Effector memory CD8-positive, alpha-beta T cell (primary cell): ENCODE measurements around the gene SSH2.
"Not testable (repeated sequence)": the region's sequence is repeated elsewhere in the genome, so short reads cannot be mapped to it uniquely, and the experiment has no call there.

Source experiments
- ATAC-seq: fragments of 150-1000 bp; cut with Tn5 transposase; replicated peaks from 2 replicates; pipeline ENCODE4 v1.10.0; 2021; ENCODE audit warnings: mild to moderate bottlenecking, moderate library complexity
- DNase-seq, 3 experiments: peaks; one replicate each; pipeline ENCODE4 v3.0.0; 2021
- H3K27ac Mint-ChIP-seq, 2 donors: one replicate each; pipeline ENCODE4 v1.8.0; 2022; ENCODE audit warnings: mild to moderate bottlenecking in 2 of 2, mixed read lengths in 2 of 2, moderate library complexity in 2 of 2
- H3K27me3 Mint-ChIP-seq, 2 donors: one replicate each; pipeline ENCODE4 v1.8.0; 2022; ENCODE audit warnings: mixed read lengths in 2 of 2
- H3K36me3 Mint-ChIP-seq: one replicate; pipeline ENCODE4 v1.8.0; 2022; ENCODE audit warnings: mild to moderate bottlenecking, moderate library complexity, mixed read lengths; ENCODE audit not compliant: insufficient read depth
- H3K4me1 Mint-ChIP-seq, 2 donors: one replicate each; pipeline ENCODE4 v1.8.0; 2022; ENCODE audit warnings: low read depth in 2 of 2, mixed read lengths in 2 of 2
- H3K4me3 Mint-ChIP-seq, 2 donors: one replicate each; pipeline ENCODE4 v1.8.0; 2022; ENCODE audit warnings: mild to moderate bottlenecking in 2 of 2, mixed read lengths in 2 of 2, moderate library complexity in 2 of 2
- H3K9me3 Mint-ChIP-seq, 2 donors: one replicate each; pipeline ENCODE4 v1.8.0; 2022; ENCODE audit warnings: mixed read lengths in 2 of 2

SSH2 gene

DNA sequence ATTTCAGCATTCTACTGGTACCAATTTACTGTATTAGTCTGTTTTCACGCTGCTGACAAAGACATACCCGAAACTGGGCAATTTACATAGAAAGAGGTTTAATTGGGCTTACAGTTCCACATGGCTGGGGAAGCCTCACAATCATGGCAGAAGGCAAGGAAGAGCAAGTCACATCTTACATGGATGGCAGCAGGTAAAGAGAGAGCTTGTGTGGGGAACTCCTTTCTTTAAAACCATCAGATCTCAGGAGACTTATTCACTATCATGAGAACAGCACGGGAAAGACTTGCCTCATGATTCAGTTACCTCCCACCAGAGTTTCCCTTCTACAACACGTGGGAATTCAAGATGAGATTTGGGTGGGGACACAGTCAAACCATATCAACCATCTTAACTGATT lies 72.9 kb downstream of the SSH2 start:
- not testable (repeated sequence) for ATAC-seq, H3K27me3 Mint-ChIP-seq, H3K36me3 Mint-ChIP-seq, H3K9me3 Mint-ChIP-seq, DNase-seq, H3K4me3 Mint-ChIP-seq
- Mint-ChIP-seq H3K27ac (peak overlapping the region in 1 of 2 donors; percentile 52), H3K4me1 (peaks cover 6 to 14% of the 10 kb centered on the region in 2 donors)

GRCh38 chr17:29855686-29856085 lies 74.3 kb downstream of the SSH2 start:
- H3K27me3 Mint-ChIP-seq, result no peaks in the 10 kb centered on the region
- H3K27ac Mint-ChIP-seq, result no peak overlapping the region
- no peak overlapping the region for H3K4me3 Mint-ChIP-seq
- DNase-seq (no peak), ATAC-seq (no peak)
- H3K4me1 Mint-ChIP-seq, result peaks cover 6 to 14% of the 10 kb centered on the region in 2 donors
- no peaks in the 10 kb centered on the region for H3K9me3 Mint-ChIP-seq
- no peaks in the 10 kb centered on the region for H3K36me3 Mint-ChIP-seq

DNA sequence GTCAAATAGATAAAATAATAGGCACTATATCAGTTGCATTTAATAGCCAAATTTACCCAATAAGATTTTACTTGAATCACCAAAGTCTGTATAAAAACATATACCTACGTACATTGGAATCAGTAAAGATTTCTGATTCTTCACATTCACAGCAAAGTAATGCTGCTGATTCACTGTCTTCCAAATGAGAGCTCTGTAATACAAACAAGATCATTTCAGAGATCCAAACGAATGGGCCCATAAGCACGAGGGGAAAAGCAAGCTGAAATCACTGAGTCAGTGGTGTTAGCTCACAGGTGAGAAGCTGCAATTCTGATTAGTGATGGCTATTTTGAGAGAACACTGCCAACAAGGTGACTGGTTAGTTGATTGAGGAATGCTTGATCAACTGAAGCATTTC lies 81.3 kb downstream of the SSH2 start:
- Mint-ChIP-seq H3K9me3 (no peaks in the 10 kb centered on the region), H3K4me3 (no peak overlapping the region), H3K27me3 (no peaks in the 10 kb centered on the region), H3K27ac (no peak overlapping the region), H3K4me1 (peaks cover 0 to 3% of the 10 kb centered on the region in 2 donors), H3K36me3 (no peaks in the 10 kb centered on the region)
- no peak for ATAC-seq
- DNase-seq, result no peak

DNA sequence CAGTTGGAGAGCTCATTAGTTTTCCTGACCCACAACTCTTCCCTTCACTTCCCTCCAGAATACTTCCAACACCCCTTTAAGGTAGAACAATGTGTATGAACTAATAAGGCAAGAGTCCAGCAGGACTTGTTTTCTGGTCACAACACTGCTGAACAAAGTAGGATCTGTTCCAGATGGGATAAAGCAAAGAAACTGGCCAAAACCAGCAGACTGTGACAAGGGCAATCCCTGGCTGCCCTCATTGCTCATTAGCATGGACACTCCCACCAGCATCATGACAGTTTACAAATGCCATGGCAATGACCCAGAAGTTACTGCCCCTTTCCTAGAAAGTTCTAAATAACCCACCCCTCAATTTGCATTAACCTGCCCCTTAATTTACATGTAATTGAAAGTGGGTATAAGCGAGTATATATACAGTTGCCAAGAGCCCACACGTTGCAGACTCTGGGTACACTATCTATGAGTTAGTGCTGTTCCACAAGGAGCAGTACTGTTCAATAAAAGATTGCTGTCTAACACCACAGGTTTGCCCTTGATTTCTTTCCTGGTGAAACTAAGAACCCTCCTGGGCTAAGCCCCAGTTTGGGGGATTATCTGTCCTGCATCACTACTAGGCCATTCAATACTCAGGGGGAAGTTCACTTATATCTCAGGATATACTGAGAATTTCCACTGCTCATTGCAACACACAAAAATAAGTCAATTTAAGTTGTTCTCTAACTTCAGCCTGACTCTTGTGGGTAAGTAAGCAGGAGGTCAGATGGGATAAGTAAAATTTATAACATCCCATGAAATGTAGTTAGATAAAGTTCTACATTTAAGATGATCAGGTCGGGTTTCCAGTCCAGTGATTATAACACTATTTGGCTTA lies 82.3 kb downstream of the SSH2 start:
- DNase-seq, result no peak
- Mint-ChIP-seq H3K36me3 (no peaks in the 10 kb centered on the region), H3K4me3 (no peak overlapping the region), H3K27ac (peak overlapping the region in 1 of 2 donors; percentile 38), H3K4me1 (peaks cover 0 to 3% of the 10 kb centered on the region in 2 donors), H3K27me3 (no peaks in the 10 kb centered on the region), H3K9me3 (no peaks in the 10 kb centered on the region)
- no peak for ATAC-seq

DNA sequence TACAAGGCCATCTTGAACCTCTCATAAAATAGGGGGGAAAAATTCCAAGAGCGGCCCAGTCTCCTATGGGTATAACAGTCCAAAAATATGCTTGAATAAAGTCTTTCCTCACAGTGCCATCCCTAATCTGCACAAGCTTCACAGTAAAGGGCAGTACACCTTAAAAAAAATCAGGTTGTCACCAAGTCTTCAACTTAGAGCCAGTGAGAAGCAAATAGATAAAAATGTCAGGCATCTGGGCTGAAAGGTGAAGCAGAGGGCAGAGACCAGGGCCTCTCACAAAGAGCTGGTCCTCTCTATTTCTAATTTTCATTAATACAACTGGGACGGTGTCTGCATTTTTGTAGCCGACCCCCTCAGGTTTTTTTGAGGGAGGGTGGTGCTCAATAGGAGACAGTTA lies 82.9 kb downstream of the SSH2 start:
- no peak overlapping the region for H3K27ac Mint-ChIP-seq

DNA sequence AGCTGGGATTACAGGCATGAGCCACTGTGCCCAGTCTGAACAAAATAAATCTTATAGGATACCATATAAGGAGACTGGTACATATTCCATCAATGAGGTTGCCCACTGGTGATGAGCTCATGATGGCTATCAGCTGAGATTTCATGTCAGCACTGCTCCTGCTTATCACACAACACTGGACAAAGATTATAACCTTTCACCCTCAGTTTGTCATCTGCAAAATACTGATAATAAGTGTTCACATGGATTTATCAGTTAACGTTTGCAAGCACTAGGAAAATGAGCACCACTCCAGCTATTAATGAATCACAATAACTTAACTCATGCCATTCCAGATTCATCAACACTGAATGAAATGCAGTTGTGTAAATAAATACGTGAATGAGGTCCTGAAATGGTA lies 83.7 kb downstream of the SSH2 start:
- DNase-seq, result no peak
- no peak for ATAC-seq
- H3K9me3 Mint-ChIP-seq, result no peaks in the 10 kb centered on the region
- no peak overlapping the region for H3K4me3 Mint-ChIP-seq
- peaks cover 0 to 3% of the 10 kb centered on the region in 2 donors for H3K4me1 Mint-ChIP-seq
- no peak overlapping the region for H3K27ac Mint-ChIP-seq
- peaks cover 3% of the 10 kb centered on the region for H3K36me3 Mint-ChIP-seq
- H3K27me3 Mint-ChIP-seq, result no peaks in the 10 kb centered on the region

More for the DNA sequence above, 82.9 kb downstream of the SSH2 start:
- Mint-ChIP-seq H3K4me3 (no peak overlapping the region), H3K9me3 (no peaks in the 10 kb centered on the region), H3K27me3 (no peaks in the 10 kb centered on the region), H3K36me3 (no peaks in the 10 kb centered on the region), H3K4me1 (peaks cover 0 to 3% of the 10 kb centered on the region in 2 donors)
- no peak for DNase-seq
- ATAC-seq, result no peak

GRCh38 chr17:29844339-29845048 lies 85.5 kb downstream of the SSH2 start:
- no peak for DNase-seq
- peak overlapping the region in 1 of 2 donors; percentile 42 for H3K27ac Mint-ChIP-seq
- ATAC-seq, result no peak
- H3K36me3 Mint-ChIP-seq, result peaks cover 4% of the 10 kb centered on the region
- H3K4me3 Mint-ChIP-seq, result no peak overlapping the region
- H3K9me3 Mint-ChIP-seq, result no peaks in the 10 kb centered on the region
- H3K4me1 Mint-ChIP-seq, result peaks cover 0 to 3% of the 10 kb centered on the region in 2 donors
- no peaks in the 10 kb centered on the region for H3K27me3 Mint-ChIP-seq

DNA sequence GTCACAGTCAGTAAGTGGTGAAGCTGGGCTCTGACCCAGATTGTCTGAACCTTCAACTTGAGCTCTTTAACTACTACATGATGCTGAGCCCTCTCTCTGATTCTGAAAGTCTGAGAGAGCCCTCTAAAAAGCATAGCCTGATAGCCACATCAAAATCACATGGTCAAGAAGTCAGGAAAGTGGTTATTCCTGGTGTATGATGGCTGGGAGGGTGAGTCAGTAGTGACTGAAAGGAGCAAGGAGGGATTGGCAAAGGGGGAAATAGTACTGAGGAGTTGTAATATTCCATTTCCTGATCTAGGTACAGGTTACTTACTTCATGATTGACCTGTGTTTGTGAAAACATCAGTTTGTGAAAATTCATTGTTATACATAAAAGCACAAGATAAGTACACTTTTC lies 89.1 kb downstream of the SSH2 start:
- no peak for ATAC-seq
- Mint-ChIP-seq H3K27ac (no peak overlapping the region), H3K4me1 (peaks cover 0 to 3% of the 10 kb centered on the region in 2 donors)

GRCh38 chr17:29839656-29840055 lies 90.4 kb downstream of the SSH2 start:
- DNase-seq (no peak), ATAC-seq (no peak)
- no peak overlapping the region for H3K4me3 Mint-ChIP-seq
- no peaks in the 10 kb centered on the region for H3K4me1 Mint-ChIP-seq
- no peaks in the 10 kb centered on the region for H3K9me3 Mint-ChIP-seq
- H3K27ac Mint-ChIP-seq, result no peak overlapping the region
- peaks cover 4% of the 10 kb centered on the region for H3K36me3 Mint-ChIP-seq
- no peaks in the 10 kb centered on the region for H3K27me3 Mint-ChIP-seq

More for the DNA sequence above, 89.1 kb downstream of the SSH2 start:
- Mint-ChIP-seq H3K9me3 (no peaks in the 10 kb centered on the region), H3K27me3 (no peaks in the 10 kb centered on the region), H3K4me3 (no peak overlapping the region), H3K36me3 (peaks cover 4% of the 10 kb centered on the region)
- no peak for DNase-seq

DNA sequence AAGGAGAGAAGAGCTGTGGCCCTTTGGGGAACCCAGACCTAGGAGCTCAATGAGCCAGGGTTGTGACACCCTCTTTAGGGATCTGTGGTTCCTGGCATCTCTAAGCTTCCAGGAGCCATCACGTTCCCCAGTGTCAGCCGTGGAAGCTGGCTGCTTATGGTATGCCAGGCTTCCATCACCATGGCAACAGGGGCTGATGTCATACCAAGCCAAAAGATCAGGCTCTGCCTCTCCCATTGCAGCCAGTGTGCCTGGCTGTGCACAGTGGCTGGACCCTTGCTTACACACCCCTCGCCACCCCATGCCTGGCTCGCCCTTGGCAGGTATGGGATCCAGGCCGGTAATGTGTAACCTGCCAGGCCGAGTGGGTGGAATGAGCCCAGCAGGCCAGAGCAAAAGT lies 91.1 kb downstream of the SSH2 start:
- Mint-ChIP-seq H3K4me1 (no peaks in the 10 kb centered on the region), H3K9me3 (no peaks in the 10 kb centered on the region), H3K27me3 (no peaks in the 10 kb centered on the region), H3K36me3 (peaks cover 4% of the 10 kb centered on the region), H3K4me3 (no peak overlapping the region), H3K27ac (no peak overlapping the region)
- DNase-seq (no peak), ATAC-seq (no peak)

GRCh38 chr17:29837531-29837930 lies 92.5 kb downstream of the SSH2 start:
- no peak for ATAC-seq

GRCh38 chr17:29836643-29837042 lies 93.4 kb downstream of the SSH2 start:
- Mint-ChIP-seq H3K36me3 (peaks cover 4% of the 10 kb centered on the region), H3K27me3 (no peaks in the 10 kb centered on the region), H3K4me1 (no peaks in the 10 kb centered on the region), H3K27ac (no peak overlapping the region), H3K9me3 (no peaks in the 10 kb centered on the region), H3K4me3 (no peak overlapping the region)
- DNase-seq (no peak), ATAC-seq (no peak)

More at GRCh38 chr17:29837531-29837930, 92.5 kb downstream of the SSH2 start:
- DNase-seq, result no peak
- H3K27me3 Mint-ChIP-seq, result no peaks in the 10 kb centered on the region
- H3K4me3 Mint-ChIP-seq, result no peak overlapping the region
- no peaks in the 10 kb centered on the region for H3K4me1 Mint-ChIP-seq
- H3K27ac Mint-ChIP-seq, result no peak overlapping the region
- H3K36me3 Mint-ChIP-seq, result peaks cover 4% of the 10 kb centered on the region
- no peaks in the 10 kb centered on the region for H3K9me3 Mint-ChIP-seq

DNA sequence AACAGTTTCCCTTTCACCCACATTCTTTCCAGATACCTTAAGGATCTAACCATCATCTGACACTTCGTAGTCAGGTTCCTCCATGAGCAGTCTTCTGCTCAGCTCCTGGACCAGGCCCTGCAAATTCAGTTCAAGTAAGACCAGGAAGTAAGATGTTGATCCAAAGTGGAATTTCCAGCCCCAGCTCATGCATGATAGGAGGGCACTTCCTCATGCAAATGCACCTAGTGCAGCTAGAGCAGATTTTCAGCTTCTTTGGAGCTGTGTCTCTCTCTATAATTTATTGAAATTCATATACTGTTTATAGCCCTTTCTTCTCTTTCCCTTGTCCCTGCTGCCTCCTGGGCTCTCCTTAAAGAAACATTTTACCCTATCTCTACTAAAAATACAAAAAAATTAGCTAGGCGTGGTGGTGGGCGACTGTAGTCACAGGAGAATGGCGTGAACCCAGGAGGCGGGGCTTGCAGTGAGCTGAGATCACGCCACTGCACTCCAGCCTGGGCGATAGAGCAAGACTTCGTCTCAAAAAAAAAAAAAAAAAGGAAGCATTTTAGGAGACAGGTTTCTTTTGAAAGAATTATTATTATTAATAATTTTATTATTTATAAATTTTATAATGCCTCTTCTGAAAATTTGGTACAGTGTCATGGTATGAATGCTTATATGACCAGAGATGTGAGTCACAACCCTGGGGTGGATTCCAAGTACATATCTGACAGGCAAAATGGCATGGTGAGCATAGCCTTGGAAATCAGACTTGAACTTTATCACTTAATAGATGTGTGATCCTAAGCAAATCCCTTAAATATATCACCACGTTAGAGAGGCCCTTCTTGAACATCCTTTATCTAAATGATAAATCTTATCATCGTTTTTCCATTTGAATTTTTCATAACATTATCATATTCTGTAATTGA lies 94.3 kb downstream of the SSH2 start:
- Mint-ChIP-seq H3K4me3 (no peak overlapping the region), H3K27ac (no peak overlapping the region), H3K27me3 (no peaks in the 10 kb centered on the region), H3K9me3 (no peaks in the 10 kb centered on the region), H3K36me3 (no peaks in the 10 kb centered on the region), H3K4me1 (peaks cover 0 to under 1% of the 10 kb centered on the region in 2 donors)
- ATAC-seq (no peak), DNase-seq (no peak)
